ENCODE data around the gene PACS1. TPM values are rescaled to one million over a fixed set of nuclear protein-coding genes. Genes with fewer than 3 reads are reported as not detected.

PACS1 gene
- total RNA-seq, 1 experiment from 2014 or later: 33.5 TPM

- POLR2A ChIA-PET: interaction anchor here (0.9 to 1.8 kb wide), 11 partner anchors 9 to 63 kb away, joined by 3 to 7 read pairs (median 3); partner anchors contain the start of genes BRMS1, RAB1B and TMEM151A
Observed at GRCh38 chr11:66281776-66282467, 211.8 kb downstream of the PACS1 start.

DNA sequence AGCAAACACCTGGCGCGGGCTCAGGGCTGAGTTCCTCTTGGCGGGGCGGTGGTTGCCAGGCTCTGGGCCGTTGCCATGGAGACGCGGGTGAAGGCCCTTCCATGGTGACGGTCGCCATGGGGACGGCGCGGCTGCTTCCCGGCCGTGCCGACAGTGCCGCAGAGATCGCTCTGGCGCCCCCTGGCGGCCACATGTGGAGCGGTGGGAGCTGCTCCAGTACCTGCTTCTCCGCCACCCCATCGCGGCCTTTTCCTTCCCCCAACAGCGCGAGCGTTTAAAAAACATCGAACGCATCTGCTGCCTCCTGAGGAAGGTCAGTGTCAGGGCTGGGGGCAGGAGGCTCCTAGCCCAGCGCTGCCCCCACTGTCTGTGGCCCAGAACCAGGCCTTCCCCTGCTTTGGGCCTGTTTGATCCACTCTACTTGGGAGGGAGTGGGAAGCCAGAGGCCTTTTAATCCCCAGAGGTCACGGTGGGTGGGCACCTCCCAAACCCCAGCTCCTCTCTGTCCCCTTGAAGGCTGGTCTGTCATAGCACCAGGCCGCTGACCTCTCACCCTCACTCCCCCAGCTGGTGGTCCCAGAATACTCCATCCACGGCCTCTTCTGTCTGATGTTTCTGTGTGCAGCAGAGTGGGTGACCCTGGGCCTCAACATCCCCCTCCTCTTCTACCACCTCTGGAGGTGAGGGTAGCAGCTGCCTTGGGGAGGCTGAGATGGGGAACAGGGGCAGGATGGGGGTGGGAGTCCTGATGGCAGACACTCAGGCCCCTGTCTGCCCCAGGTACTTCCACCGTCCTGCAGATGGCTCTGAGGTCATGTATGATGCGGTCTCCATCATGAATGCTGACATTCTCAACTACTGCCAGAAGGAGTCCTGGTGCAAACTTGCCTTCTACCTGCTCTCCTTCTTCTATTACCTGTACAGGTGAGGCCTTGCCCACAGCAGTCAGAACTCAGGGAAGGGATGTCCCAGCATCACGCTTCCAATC, 212.7 kb downstream of the PACS1 start:
- Mint-ChIP-seq H3K4me3 (ENCODE audit: unreplicated experiment) (no peak overlapping the region), H3K36me3 (ENCODE audit: insufficient read depth, unreplicated experiment) (peaks cover 6% of the 10 kb centered on the region), H3K27ac (ENCODE audit: low read depth, unreplicated experiment) (no peak overlapping the region), H3K9me3 (ENCODE audit: unreplicated experiment) (no peaks in the 10 kb centered on the region), H3K4me1 (ENCODE audit: insufficient read depth, unreplicated experiment) (no peaks in the 10 kb centered on the region), H3K27me3 (ENCODE audit: insufficient read depth, unreplicated experiment) (peaks cover 10% of the 10 kb centered on the region)
- BruUV-seq (replicated peaks): no TSS peak
- peak; percentile 89 for DNase-seq (ENCODE audit: unreplicated experiment)
- intact Hi-C loops (cut with micrococcal nuclease): loop anchor here (1.0 kb wide), 1 partner anchor 60 kb away; no protein-coding TSS in a partner anchor
- ChIA-PET CTCF (interaction anchor here (0.6 to 3.3 kb wide), 12 partner anchors 9 to 547 kb away, joined by 3 to 24 read pairs (median 4); partner anchors contain the start of genes RAB1B and RIN1), POLR2A (interaction anchor here (0.9 to 1.5 kb wide), 8 partner anchors 13 to 62 kb away, joined by 3 to 7 read pairs (median 3); partner anchors contain the start of genes BRMS1 and RAB1B)
- peak; percentile 94 for TF ChIP-seq CTCF (IDR thresholded peaks at IDR 0.05; ENCODE audit: unreplicated experiment)

More at GRCh38 chr11:66281776-66282467, 211.8 kb downstream of the PACS1 start:
- intact Hi-C loops (cut with micrococcal nuclease): loop anchor here (1.0 kb wide), 1 partner anchor 60 kb away; no protein-coding TSS in a partner anchor
- Mint-ChIP-seq H3K4me3 (ENCODE audit: unreplicated experiment) (no peak overlapping the region), H3K27me3 (ENCODE audit: insufficient read depth, unreplicated experiment) (peaks cover 10% of the 10 kb centered on the region), H3K36me3 (ENCODE audit: insufficient read depth, unreplicated experiment) (peaks cover 13% of the 10 kb centered on the region), H3K9me3 (ENCODE audit: unreplicated experiment) (no peaks in the 10 kb centered on the region), H3K27ac (ENCODE audit: low read depth, unreplicated experiment) (no peak overlapping the region), H3K4me1 (ENCODE audit: insufficient read depth, unreplicated experiment) (no peaks in the 10 kb centered on the region)
- CTCF ChIA-PET: interaction anchor here (0.8 to 3.3 kb wide), 9 partner anchors 8 to 64 kb away, joined by 3 to 24 read pairs (median 6); partner anchors contain the start of genes RAB1B and RIN1
- no peak for DNase-seq (ENCODE audit: unreplicated experiment)
- no peak for TF ChIP-seq CTCF (IDR thresholded peaks at IDR 0.05; ENCODE audit: unreplicated experiment)
- no TSS peak for BruUV-seq (replicated peaks)

- POLR2A ChIA-PET: interaction anchor here (0.9 to 1.4 kb wide), 2 partner anchors 16 to 26 kb away, joined by 3 to 7 read pairs; partner anchors contain the start of gene RAB1B
- H3K27ac Mint-ChIP-seq (ENCODE audit: low read depth, unreplicated experiment): no peak overlapping the region
- BruUV-seq (replicated peaks): no TSS peak
Observed at GRCh38 chr11:66283461-66284105, 213.5 kb downstream of the PACS1 start.

More at GRCh38 chr11:66283461-66284105, 213.5 kb downstream of the PACS1 start:
- Mint-ChIP-seq H3K9me3 (ENCODE audit: unreplicated experiment) (no peaks in the 10 kb centered on the region), H3K4me3 (ENCODE audit: unreplicated experiment) (no peak overlapping the region), H3K36me3 (ENCODE audit: insufficient read depth, unreplicated experiment) (peaks cover 6% of the 10 kb centered on the region), H3K4me1 (ENCODE audit: insufficient read depth, unreplicated experiment) (no peaks in the 10 kb centered on the region), H3K27me3 (ENCODE audit: insufficient read depth, unreplicated experiment) (peaks cover 10% of the 10 kb centered on the region)
- TF ChIP-seq CTCF (IDR thresholded peaks at IDR 0.05; ENCODE audit: unreplicated experiment): no peak
- DNase-seq (ENCODE audit: unreplicated experiment): no peak
- CTCF ChIA-PET: interaction anchor here (0.7 to 3.3 kb wide), 5 partner anchors 15 to 88 kb away, joined by 3 to 24 read pairs (median 4); partner anchors contain the start of genes RAB1B, RIN1 and SLC29A2
- intact Hi-C loops (cut with micrococcal nuclease): no loop called here

Measured in MCF 10A (cell line).